WTC11 (cell line): ENCODE data around the gene NT5C1B. TPM values are rescaled to one million over a fixed set of nuclear protein-coding genes. Genes with fewer than 3 reads are reported as not detected.

Experiments used
- ATAC-seq: fragments of 200-7000 bp; cut with Tn5 transposase; 2 replicates; pipeline ENCODE4 v1.10.0; 2021; ENCODE audit warnings: mild to moderate bottlenecking, moderate library complexity
- CTCF ChIA-PET: fragments of 300-600 bp; sonication (Branson Sonifier 250); formaldehyde crosslinking; loops from one replicate; lab custom pipeline; 2021; ENCODE audit warnings: antibody characterized with exemption; lab: Charles Lee
- POLR2A ChIA-PET: fragments of 350-600 bp; sonication (Branson Sonifier 250); formaldehyde crosslinking; loops from one replicate; lab custom pipeline; 2021; ENCODE audit warnings: antibody characterized with exemption; lab: Charles Lee
- DNase-seq: peaks from one replicate; pipeline ENCODE4 v3.0.0; 2021; ENCODE audit warnings: low spot score
- H3K27ac Mint-ChIP-seq: 2 replicates; pipeline ENCODE4 v1.8.0; 2021; ENCODE audit warnings: mixed read lengths
- H3K27me3 Mint-ChIP-seq: 2 replicates; pipeline ENCODE4 v1.8.0; 2021; ENCODE audit warnings: low read depth, mild to moderate bottlenecking, moderate library complexity, mixed read lengths
- H3K36me3 Mint-ChIP-seq: 2 replicates; pipeline ENCODE4 v1.8.0; 2021; ENCODE audit warnings: mixed read lengths
- H3K4me1 Mint-ChIP-seq: 2 replicates; pipeline ENCODE4 v1.8.0; 2022; ENCODE audit warnings: mixed read lengths
- H3K4me3 Mint-ChIP-seq: 2 replicates; pipeline ENCODE4 v1.8.0; 2021; ENCODE audit warnings: mild to moderate bottlenecking, moderate library complexity, mixed read lengths
- H3K9me3 Mint-ChIP-seq: 2 replicates; pipeline ENCODE4 v1.8.0; 2021; ENCODE audit warnings: mixed read lengths
- AR ChIP-seq: fragments of 250-450 bp; sonication (Bioruptor Pico); IDR thresholded peaks from 2 replicates; pipeline ENCODE4 v1.9.0; 2021; ENCODE audit warnings: mild to moderate bottlenecking
- CBFB ChIP-seq: sonication (generic); formaldehyde crosslinking; IDR thresholded peaks from 2 replicates; pipeline ENCODE4 v1.8.1; 2022; ENCODE audit warnings: mild to moderate bottlenecking, low read depth, missing genetic modification reagents
- CREB1 ChIP-seq: sonication (generic); formaldehyde crosslinking; IDR thresholded peaks from 2 replicates; pipeline ENCODE4 v1.8.0; 2023; ENCODE audit warnings: mild to moderate bottlenecking, missing genetic modification reagents
- CTCF ChIP-seq: fragments of 200-600 bp; IDR thresholded peaks from 2 replicates; pipeline ENCODE4 v1.8.0; 2022; ENCODE audit warnings: antibody characterized with exemption
- E2F1 ChIP-seq: sonication (generic); formaldehyde crosslinking; IDR thresholded peaks from 2 replicates; pipeline ENCODE4 v1.8.0; 2022; ENCODE audit warnings: mild to moderate bottlenecking, missing genetic modification reagents
- E2F4 ChIP-seq: sonication (generic); formaldehyde crosslinking; IDR thresholded peaks from 2 replicates; pipeline ENCODE4 v1.8.1; 2022; ENCODE audit warnings: low read depth, mild to moderate bottlenecking, moderate library complexity, missing genetic modification reagents, borderline replicate concordance
- FOXJ3 ChIP-seq: sonication (generic); formaldehyde crosslinking; IDR thresholded peaks from 2 replicates; pipeline ENCODE4 v1.9.0; 2021; ENCODE audit warnings: missing genetic modification reagents, mild to moderate bottlenecking, borderline replicate concordance
- GABPB1 ChIP-seq: sonication (generic); formaldehyde crosslinking; IDR thresholded peaks from 2 replicates; pipeline ENCODE4 v1.8.1; 2023; ENCODE audit warnings: mild to moderate bottlenecking, missing genetic modification reagents
- GRHL2 ChIP-seq: fragments of 250-450 bp; sonication (Bioruptor Pico); IDR thresholded peaks from 2 replicates; pipeline ENCODE4 v1.8.0; 2022; ENCODE audit warnings: mild to moderate bottlenecking, moderate library complexity; ENCODE audit not compliant: insufficient replicate concordance, severe bottlenecking
- HMGA2 ChIP-seq: fragments of 250-450 bp; sonication (Bioruptor Pico); IDR thresholded peaks from 2 replicates; pipeline ENCODE4 v1.4.0; 2021; ENCODE audit warnings: mild to moderate bottlenecking, moderate library complexity
- KAT7 ChIP-seq: sonication (generic); formaldehyde crosslinking; IDR thresholded peaks from 2 replicates; pipeline ENCODE4 v1.8.1; 2023; ENCODE audit warnings: missing genetic modification reagents, mild to moderate bottlenecking, borderline replicate concordance
- MLX ChIP-seq: sonication (generic); formaldehyde crosslinking; IDR thresholded peaks from 2 replicates; pipeline ENCODE4 v1.8.1; 2023; ENCODE audit warnings: mild to moderate bottlenecking, missing genetic modification reagents, moderate library complexity
- SOX15 ChIP-seq: fragments of 250-450 bp; sonication (Bioruptor Pico); IDR thresholded peaks from 2 replicates; pipeline ENCODE4 v1.9.0; 2021; ENCODE audit warnings: mild to moderate bottlenecking
- STAT6 ChIP-seq: sonication (generic); formaldehyde crosslinking; conservative IDR thresholded peaks from 2 replicates; pipeline ENCODE4 v1.8.1; 2023; ENCODE audit warnings: mild to moderate bottlenecking, low read depth, missing genetic modification reagents, moderate library complexity
- TEAD1 ChIP-seq: sonication (generic); formaldehyde crosslinking; IDR thresholded peaks from 2 replicates; pipeline ENCODE4 v1.8.0; 2022; ENCODE audit warnings: mild to moderate bottlenecking, missing genetic modification reagents
- TP53 ChIP-seq: sonication (generic); formaldehyde crosslinking; IDR thresholded peaks from 2 replicates; pipeline ENCODE4 v1.8.1; 2023; ENCODE audit warnings: mild to moderate bottlenecking, missing genetic modification reagents
- ZNF121 ChIP-seq: sonication (generic); formaldehyde crosslinking; IDR thresholded peaks from 2 replicates; pipeline ENCODE4 v1.8.0; 2023; ENCODE audit warnings: missing genetic modification reagents
- ZNF416 ChIP-seq: fragments of 250-450 bp; sonication (Bioruptor Pico); IDR thresholded peaks from 2 replicates; pipeline ENCODE4 v1.9.0; 2021; ENCODE audit warnings: mild to moderate bottlenecking, inconsistent platforms
- total RNA-seq: library from RNA; stranded (reverse); gene quantifications from 3 replicates; pipeline ENCODE4 v1.2.3, GENCODE V29; 2021

Gene NT5C1B
- total RNA-seq, 1 experiment from 2014 or later = not detected

- peak; percentile 93 for ATAC-seq
- H3K27me3 Mint-ChIP-seq = no peaks in the 10 kb centered on the region; the same call in 1 of the 2 replicates
- POLR2A ChIA-PET = interaction anchor here (1.4 kb wide), 1 partner anchor 40 kb away, joined by 5 read pairs; the partner anchor contains the start of gene RDH14
- TF ChIP-seq ZNF121 (CRISPR knock-in tag) (no peak), MLX (CRISPR knock-in tag) (no peak), CTCF (peak; percentile 90), GRHL2 (CRISPR knock-in tag) (no peak), TP53 (CRISPR knock-in tag) (no peak), ZNF416 (CRISPR knock-in tag) (no peak)
- TF ChIP-seq, all 79 proteins: peak for 1
- H3K36me3 Mint-ChIP-seq = no peaks in the 10 kb centered on the region
- peaks cover 10% of the 10 kb centered on the region for H3K4me1 Mint-ChIP-seq
- no peaks in the 10 kb centered on the region for H3K9me3 Mint-ChIP-seq
- CTCF ChIA-PET = interaction anchor here (0.5 to 3.3 kb wide), 45 partner anchors 9 to 1342 kb away, joined by 3 to 27 read pairs (median 4); partner anchors contain the start of genes OSR1 and RDH14
- no peak overlapping the region for H3K4me3 Mint-ChIP-seq
- peak; percentile 85 for DNase-seq
- no peak overlapping the region for H3K27ac Mint-ChIP-seq
These were observed 68.6 kb downstream of the NT5C1B start for GRCh38 chr2:18520451-18521425.

GRCh38 chr2:18519914-18520450 is 69.4 kb downstream of the NT5C1B start:
- TF ChIP-seq TEAD1 (CRISPR knock-in tag) = no peak
- no peak for TF ChIP-seq GABPB1 (CRISPR knock-in tag)
- TF ChIP-seq CBFB (CRISPR knock-in tag) = no peak
- no peak for TF ChIP-seq E2F1
- no peak for TF ChIP-seq CREB1 (CRISPR knock-in tag)
- no peak for TF ChIP-seq KAT7
- no peak for TF ChIP-seq AR (CRISPR knock-in tag)
- no peak for TF ChIP-seq HMGA2 (CRISPR knock-in tag)
- no peak for TF ChIP-seq SOX15 (CRISPR knock-in tag)
- no peak for TF ChIP-seq E2F4 (CRISPR knock-in tag)
- TF ChIP-seq STAT6 = no peak
- no peak for TF ChIP-seq FOXJ3 (CRISPR knock-in tag)
- no peak overlapping the region for H3K4me3 Mint-ChIP-seq
- no peaks in the 10 kb centered on the region for H3K36me3 Mint-ChIP-seq
- ChIA-PET CTCF (interaction anchor here (0.9 to 3.3 kb wide), 32 partner anchors 8 to 1331 kb away, joined by 3 to 27 read pairs (median 5); partner anchors contain the start of genes OSR1 and RDH14), POLR2A (interaction anchor here (1.4 kb wide), 1 partner anchor 40 kb away, joined by 5 read pairs; the partner anchor contains the start of gene RDH14)
- H3K27me3 Mint-ChIP-seq = no peaks in the 10 kb centered on the region; the same call in 1 of the 2 replicates
- H3K9me3 Mint-ChIP-seq = no peaks in the 10 kb centered on the region
- H3K4me1 Mint-ChIP-seq = peaks cover 9% of the 10 kb centered on the region
- no peak overlapping the region for H3K27ac Mint-ChIP-seq
- DNase-seq (no peak), ATAC-seq (no peak)
